HepG2 (cell line): ENCODE results near the gene FBXL20. TPM values are rescaled to one million over a fixed set of nuclear protein-coding genes. Genes with fewer than 3 reads are reported as not detected.

Experiments used
- CENPBD1 ChIP-seq: sonication (generic); formaldehyde crosslinking; IDR thresholded peaks from 2 replicates; pipeline ENCODE4 v1.8.0; 2022; ENCODE audit warnings: missing genetic modification reagents, low read depth, mild to moderate bottlenecking, borderline replicate concordance
- FOXC1 ChIP-seq: sonication (generic); formaldehyde crosslinking; IDR thresholded peaks from 2 replicates; pipeline ENCODE4 v1.8.0; 2022; ENCODE audit warnings: mild to moderate bottlenecking, missing genetic modification reagents, borderline replicate concordance
- GLMP ChIP-seq: sonication (generic); formaldehyde crosslinking; IDR thresholded peaks from 2 replicates; pipeline ENCODE4 v1.9.0; 2021; ENCODE audit warnings: missing genetic modification reagents, mild to moderate bottlenecking, borderline replicate concordance
- MAFF ChIP-seq: IDR thresholded peaks from 2 replicates; pipeline ENCODE4 v1.6.1; 2011; ENCODE audit warnings: low read depth, low read length, improper control_type of control experiment
- NR2F1 ChIP-seq, 2 experiments: fragments of 450-650 bp in 1 of 2; formaldehyde crosslinking in 1 of 2; IDR thresholded peaks; 2 replicates each; pipeline versions ENCODE4 v1.5.0 to v1.6.1; 2016 to 2020; ENCODE audit warnings: mild to moderate bottlenecking in 1 of 2, missing compliant biosample characterization in 1 of 2, missing genetic modification reagents in 1 of 2, moderate library complexity in 1 of 2
- NR2F6 ChIP-seq, 2 experiments: IDR thresholded peaks; 2 replicates each; pipeline ENCODE4 v1.6.1; 2016; ENCODE audit warnings: antibody characterized with exemption in 1 of 2, mild to moderate bottlenecking in 1 of 2
- PHB2 ChIP-seq: fragments of 450-650 bp; IDR thresholded peaks from 2 replicates; pipeline ENCODE4 v1.6.1; 2018; ENCODE audit not compliant: partially characterized antibody
- POLR2AphosphoS5 ChIP-seq: IDR thresholded peaks from 2 replicates; pipeline ENCODE4 v1.6.1; 2012; ENCODE audit warnings: low read depth, low read length
- RAD51 ChIP-seq: fragments of 450-650 bp; IDR thresholded peaks from 2 replicates; pipeline ENCODE4 v1.6.1; 2016; ENCODE audit warnings: borderline replicate concordance
- SRSF1 ChIP-seq: fragments of 200-400 bp; formaldehyde crosslinking; optimal IDR thresholded peaks from 2 replicates; pipeline ENCODE3; 2017; ENCODE audit warnings: mild to moderate bottlenecking, low read depth, low read length, moderate library complexity
- ZMYM3 ChIP-seq: sonication (generic); formaldehyde crosslinking; IDR thresholded peaks from 2 replicates; pipeline ENCODE4 v1.5.1; 2020; ENCODE audit warnings: mild to moderate bottlenecking, missing genetic modification reagents
- ZNF761 ChIP-seq: sonication (generic); formaldehyde crosslinking; conservative IDR thresholded peaks from 2 replicates; pipeline ENCODE4 v1.4.0; 2020; ENCODE audit warnings: mild to moderate bottlenecking, missing genetic modification reagents
- ZSCAN30 ChIP-seq: sonication (generic); formaldehyde crosslinking; IDR thresholded peaks from 2 replicates; pipeline ENCODE4 v1.5.0; 2020; ENCODE audit warnings: mild to moderate bottlenecking, missing genetic modification reagents
- polyA plus RNA-seq, 8 experiments: library from polyadenylated mRNA; depleted of rRNA in 3 of 8; stranded (reverse) in 7 of 8; unstranded in 1 of 8; fragments of >200 nt; fragmentation: Illumina TruSeq in 4 of 8; extraction: Trizol in 4 of 8; gene quantifications; 2 replicates each; pipeline versions ENCODE4 v1.2.1 to v1.2.3, GENCODE V29; 2011 to 2016; ENCODE audit warnings: low read depth in 4 of 8, missing spikeins in 1 of 8, mixed read lengths in 1 of 8; ENCODE audit not compliant: insufficient read depth in 1 of 8
- total RNA-seq, 5 experiments: library from RNA; depleted of rRNA; stranded (reverse); fragments of >200 nt; fragmentation: Illumina TruSeq; extraction: Trizol; gene quantifications; 2 replicates each; pipeline ENCODE4 v1.2.3, GENCODE V29; 2016; ENCODE audit warnings: low read depth in 1 of 5
- TF ChIP-seq, protein P1 (sequence below): sonication (generic); formaldehyde crosslinking; IDR thresholded peaks from 2 replicates; pipeline ENCODE4 v1.4.0; 2020; ENCODE audit warnings: mild to moderate bottlenecking, missing genetic modification reagents

Gene FBXL20
- total and polyA plus RNA-seq, 2 of the 13 experiments (the other 11 are each of a cell fraction or from before 2014, with no cell fraction given): 10.2 to 10.3 TPM

- TF ChIP-seq, protein P1, sequence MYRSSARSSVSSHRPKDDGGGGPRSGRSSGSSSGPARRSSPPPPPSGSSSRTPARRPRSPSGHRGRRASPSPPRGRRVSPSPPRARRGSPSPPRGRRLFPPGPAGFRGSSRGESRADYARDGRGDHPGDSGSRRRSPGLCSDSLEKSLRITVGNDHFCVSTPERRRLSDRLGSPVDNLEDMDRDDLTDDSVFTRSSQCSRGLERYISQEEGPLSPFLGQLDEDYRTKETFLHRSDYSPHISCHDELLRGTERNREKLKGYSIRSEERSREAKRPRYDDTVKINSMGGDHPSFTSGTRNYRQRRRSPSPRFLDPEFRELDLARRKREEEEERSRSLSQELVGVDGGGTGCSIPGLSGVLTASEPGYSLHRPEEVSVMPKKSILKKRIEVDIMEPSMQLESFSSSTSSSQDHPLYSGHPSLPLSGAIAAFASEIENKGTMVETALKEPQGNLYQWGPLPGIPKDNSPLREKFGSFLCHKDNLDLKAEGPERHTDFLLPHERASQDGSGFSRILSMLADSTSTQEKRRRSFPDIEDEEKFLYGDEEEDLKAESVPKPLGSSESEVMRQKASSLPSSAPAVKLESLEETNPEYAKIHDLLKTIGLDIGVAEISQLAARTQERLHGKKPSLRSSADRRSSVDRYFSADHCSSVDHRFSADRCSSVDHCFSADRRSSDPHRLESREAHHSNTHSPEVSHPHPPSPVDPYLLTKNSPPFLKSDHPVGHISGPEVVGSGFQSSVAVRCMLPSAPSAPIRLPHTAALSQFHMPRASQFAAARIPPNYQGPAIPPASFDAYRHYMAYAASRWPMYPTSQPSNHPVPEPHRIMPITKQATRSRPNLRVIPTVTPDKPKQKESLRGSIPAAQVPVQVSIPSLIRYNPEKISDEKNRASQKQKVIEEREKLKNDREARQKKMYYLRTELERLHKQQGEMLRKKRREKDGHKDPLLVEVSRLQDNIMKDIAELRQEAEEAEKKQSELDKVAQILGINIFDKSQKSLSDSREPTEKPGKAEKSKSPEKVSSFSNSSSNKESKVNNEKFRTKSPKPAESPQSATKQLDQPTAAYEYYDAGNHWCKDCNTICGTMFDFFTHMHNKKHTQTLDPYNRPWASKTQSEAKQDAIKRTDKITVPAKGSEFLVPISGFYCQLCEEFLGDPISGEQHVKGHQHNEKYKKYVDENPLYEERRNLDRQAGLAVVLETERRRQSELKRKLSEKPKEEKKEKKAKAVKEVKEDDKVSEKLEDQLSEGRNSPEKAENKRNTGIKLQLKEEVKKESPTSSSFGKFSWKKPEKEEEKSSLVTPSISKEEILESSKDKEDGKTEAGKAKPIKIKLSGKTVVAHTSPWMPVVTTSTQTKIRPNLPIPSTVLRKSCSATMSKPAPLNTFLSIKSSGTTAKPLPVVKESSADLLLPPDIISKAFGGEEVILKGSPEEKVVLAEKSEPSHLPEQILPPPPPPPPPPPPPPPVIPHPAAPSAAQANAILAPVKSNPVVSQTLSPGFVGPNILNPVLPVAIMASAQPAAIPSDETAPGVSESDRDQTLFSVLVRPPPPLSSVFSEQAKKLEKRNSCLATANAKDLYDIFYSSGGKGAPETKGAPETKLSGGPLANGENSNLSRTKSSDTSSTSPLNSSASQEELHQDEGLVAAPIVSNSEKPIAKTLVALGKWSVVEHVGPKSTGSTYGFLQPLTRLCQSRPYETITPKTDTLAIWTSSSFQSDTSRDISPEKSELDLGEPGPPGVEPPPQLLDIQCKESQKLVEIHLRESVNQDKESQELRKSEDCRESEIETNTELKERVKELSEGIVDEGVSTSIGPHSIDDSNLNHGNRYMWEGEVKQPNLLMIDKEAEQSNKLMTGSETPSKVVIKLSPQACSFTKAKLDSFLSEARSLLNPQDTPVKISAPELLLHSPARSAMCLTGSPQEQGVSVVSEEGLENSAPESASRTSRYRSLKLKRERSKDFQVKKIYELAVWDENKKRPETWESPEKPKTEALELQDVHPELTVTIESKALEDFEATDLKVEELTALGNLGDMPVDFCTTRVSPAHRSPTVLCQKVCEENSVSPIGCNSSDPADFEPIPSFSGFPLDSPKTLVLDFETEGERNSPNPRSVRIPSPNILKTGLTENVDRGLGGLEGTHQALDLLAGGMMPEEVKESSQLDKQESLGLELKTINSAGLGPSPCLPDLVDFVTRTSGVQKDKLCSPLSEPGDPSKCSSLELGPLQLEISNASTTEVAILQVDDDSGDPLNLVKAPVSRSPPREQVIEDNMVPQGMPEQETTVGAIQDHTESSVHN (CRISPR knock-in tag): no peak
- TF ChIP-seq ZSCAN30 (no peak), GLMP (CRISPR knock-in tag) (no peak), NR2F1 (CRISPR knock-in tag; IDR thresholded peaks at IDR 0.05) (peak in 1 of 2 experiments; percentile 17; a peak in 1 of 4 replicates), ZMYM3 (CRISPR knock-in tag) (peak; percentile 23; the same call in 1 of the 2 replicates), SRSF1 (no peak), PHB2 (no peak), POLR2AphosphoS5 (no peak), MAFF (no peak), ZNF761 (CRISPR knock-in tag) (no peak), RAD51 (no peak), FOXC1 (CRISPR knock-in tag) (no peak), CENPBD1 (no peak), NR2F6 (IDR thresholded peaks at IDR 0.05) (0 out of 2 replicates have a peak, but pooled peaks have one; percentile 20), NR2F6 (CRISPR knock-in tag; IDR thresholded peaks at IDR 0.05) (0 out of 2 replicates have a peak, but pooled peaks have one; percentile 23)
These were observed 97.2 kb downstream of the FBXL20 start (continued) for GRCh38 chr17:39304188-39304587.
